Hepatocyte (in vitro differentiated cells): ENCODE measurements around the gene KDF1. TPM values are rescaled to one million over a fixed set of nuclear protein-coding genes. Genes with fewer than 3 reads are reported as not detected.
A peak's percentile ranks its signal among the peaks of the same experiment; 100 is the strongest.

Experiments used
- DNase-seq: peaks from one replicate; pipeline ENCODE4 v3.0.0-alpha.2; 2016; ENCODE audit warnings: low spot score
- H2AFZ ChIP-seq: fragments of 200-600 bp; sonication (generic); 2 replicates; pipeline ENCODE4 v1.6.0; 2016; ENCODE audit warnings: antibody characterized with exemption, mild to moderate bottlenecking
- H3K27ac ChIP-seq: fragments of 200-600 bp; sonication (generic); 2 replicates; pipeline ENCODE4 v1.5.1; 2016; ENCODE audit warnings: mild to moderate bottlenecking
- H3K27me3 ChIP-seq: fragments of 200-600 bp; sonication (generic); 2 replicates; pipeline ENCODE4 v1.6.1; 2016
- H3K36me3 ChIP-seq: fragments of 200-600 bp; sonication (generic); replicated peaks from 2 replicates; pipeline ENCODE4 v1.5.1; 2016; ENCODE audit warnings: low read depth; ENCODE audit not compliant: insufficient read depth
- H3K4me1 ChIP-seq: fragments of 200-600 bp; sonication (generic); 2 replicates; pipeline ENCODE4 v1.5.1; 2016; ENCODE audit warnings: mild to moderate bottlenecking, moderate library complexity; ENCODE audit not compliant: insufficient read depth
- H3K4me2 ChIP-seq: fragments of 200-600 bp; sonication (generic); 2 replicates; pipeline ENCODE4 v1.6.0; 2016
- H3K4me3 ChIP-seq: fragments of 200-600 bp; sonication (generic); 2 replicates; pipeline ENCODE4 v1.5.1; 2016; ENCODE audit warnings: mild to moderate bottlenecking
- H3K79me2 ChIP-seq: fragments of 200-600 bp; sonication (generic); 2 replicates; pipeline ENCODE4 v1.6.0; 2017; ENCODE audit warnings: mild to moderate bottlenecking
- H3K9me2 ChIP-seq: fragments of 200-600 bp; sonication (generic); replicated peaks from 2 replicates; pipeline ENCODE4 v1.6.0; 2017; ENCODE audit warnings: mild to moderate bottlenecking; ENCODE audit not compliant: insufficient read depth
- H3K9me3 ChIP-seq: fragments of 200-600 bp; sonication (generic); 2 replicates; pipeline ENCODE4 v1.5.1; 2016; ENCODE audit warnings: low read depth, mild to moderate bottlenecking
- H4K20me1 ChIP-seq: fragments of 200-600 bp; sonication (generic); 2 replicates; pipeline ENCODE4 v1.6.0; 2016; ENCODE audit warnings: mild to moderate bottlenecking; ENCODE audit not compliant: insufficient read depth, poor library complexity, severe bottlenecking
- EZH2 ChIP-seq: fragments of 200-600 bp; sonication (generic); IDR thresholded peaks from 2 replicates; pipeline ENCODE4 v1.6.1; 2016; ENCODE audit warnings: antibody characterized with exemption, mild to moderate bottlenecking, borderline replicate concordance
- EZH2phosphoT487 ChIP-seq: fragments of 200-600 bp; sonication (generic); IDR thresholded peaks from one replicate; pipeline ENCODE4 v1.6.1; 2018; ENCODE audit warnings: antibody characterized with exemption, mild to moderate bottlenecking, low read depth, moderate library complexity; ENCODE audit not compliant: unreplicated experiment, severe bottlenecking
- WGBS: methylation state at CpG from one replicate; pipeline ENCODE4 v1.1.6; 2016; ENCODE audit warnings: low lambda C conversion rate; ENCODE audit errors: missing lambda C conversion rate; 5-methylcytosine and 5-hydroxymethylcytosine counted together
- polyA plus RNA-seq: library from polyadenylated mRNA; unstranded; fragments of >200 nt; fragmentation: Nextera tagmentation; extraction: Ambion mirVana; gene quantifications from 2 replicates; pipeline ENCODE4 v1.2.1, GENCODE V29; 2016
- total RNA-seq: library from RNA; depleted of rRNA; stranded (reverse); fragments of >200 nt; gene quantifications from 2 replicates; pipeline ENCODE4 v1.2.3, GENCODE V29; 2014
- TF ChIP-seq, protein P1 (sequence below): fragments of 200-600 bp; sonication (generic); IDR thresholded peaks from 2 replicates; pipeline ENCODE4 v1.5.1; 2016; ENCODE audit warnings: antibody characterized with exemption, mild to moderate bottlenecking; ENCODE audit not compliant: poor library complexity

KDF1 gene
- total and polyA plus RNA-seq, 2 experiments from 2014 or later = 10.5 to 21.9 TPM

- H3K27ac ChIP-seq = peak overlapping the region; percentile 73
These were observed 328 bp upstream of the KDF1 start for GRCh38 chr1:26960625-26960966.

GRCh38 chr1:26959270-26959669 lies 998 bp downstream of the KDF1 start:
- H3K27me3 ChIP-seq = peaks cover 14% of the 10 kb centered on the region

More at GRCh38 chr1:26960625-26960966, 328 bp upstream of the KDF1 start:
- peaks cover 40% of the 10 kb centered on the region for H3K79me2 ChIP-seq
- no peak for DNase-seq
- no peaks in the 10 kb centered on the region for H3K9me2 ChIP-seq
- no peaks in the 10 kb centered on the region for H3K9me3 ChIP-seq
- 0% methylated on average over 3 of the region's 3 CpGs for WGBS
- peaks cover 5% of the 10 kb centered on the region for H3K4me1 ChIP-seq
- TF ChIP-seq EZH2phosphoT487 (no peak), EZH2 (no peak)
- TF ChIP-seq, protein P1, sequence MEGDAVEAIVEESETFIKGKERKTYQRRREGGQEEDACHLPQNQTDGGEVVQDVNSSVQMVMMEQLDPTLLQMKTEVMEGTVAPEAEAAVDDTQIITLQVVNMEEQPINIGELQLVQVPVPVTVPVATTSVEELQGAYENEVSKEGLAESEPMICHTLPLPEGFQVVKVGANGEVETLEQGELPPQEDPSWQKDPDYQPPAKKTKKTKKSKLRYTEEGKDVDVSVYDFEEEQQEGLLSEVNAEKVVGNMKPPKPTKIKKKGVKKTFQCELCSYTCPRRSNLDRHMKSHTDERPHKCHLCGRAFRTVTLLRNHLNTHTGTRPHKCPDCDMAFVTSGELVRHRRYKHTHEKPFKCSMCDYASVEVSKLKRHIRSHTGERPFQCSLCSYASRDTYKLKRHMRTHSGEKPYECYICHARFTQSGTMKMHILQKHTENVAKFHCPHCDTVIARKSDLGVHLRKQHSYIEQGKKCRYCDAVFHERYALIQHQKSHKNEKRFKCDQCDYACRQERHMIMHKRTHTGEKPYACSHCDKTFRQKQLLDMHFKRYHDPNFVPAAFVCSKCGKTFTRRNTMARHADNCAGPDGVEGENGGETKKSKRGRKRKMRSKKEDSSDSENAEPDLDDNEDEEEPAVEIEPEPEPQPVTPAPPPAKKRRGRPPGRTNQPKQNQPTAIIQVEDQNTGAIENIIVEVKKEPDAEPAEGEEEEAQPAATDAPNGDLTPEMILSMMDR = no peak
- H3K4me2 ChIP-seq = peak overlapping the region; percentile 77
- H2AFZ ChIP-seq = peak overlapping the region; percentile 56
- peak overlapping the region; percentile 7 for H3K4me3 ChIP-seq
- H3K36me3 ChIP-seq = no peaks in the 10 kb centered on the region
- peaks cover 14% of the 10 kb centered on the region for H3K27me3 ChIP-seq
- H4K20me1 ChIP-seq = no peaks in the 10 kb centered on the region

DNA sequence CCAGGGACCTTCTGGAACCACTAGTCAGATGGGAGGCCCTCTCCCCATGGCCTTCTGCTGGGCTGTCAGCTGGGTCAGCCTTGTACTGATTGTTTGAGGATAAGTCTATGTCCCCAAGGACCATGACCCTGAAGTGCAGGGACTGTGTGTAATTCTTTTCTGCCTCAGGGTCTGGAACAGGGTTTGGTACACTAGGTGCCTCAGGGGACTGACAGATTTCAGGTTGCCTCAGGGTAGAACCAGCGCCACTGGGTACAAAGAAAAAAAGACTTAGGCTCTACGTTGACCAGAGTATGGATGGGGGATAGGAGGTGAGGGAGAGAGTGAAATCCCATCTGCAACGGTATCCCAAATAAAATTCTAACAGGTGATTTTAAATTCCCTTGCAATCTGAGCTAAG lies 3.0 kb downstream of the KDF1 start:
- peaks cover 14% of the 10 kb centered on the region for H3K27me3 ChIP-seq
- no peak overlapping the region for H3K4me3 ChIP-seq
- no peaks in the 10 kb centered on the region for H3K36me3 ChIP-seq
- WGBS = 85% methylated on average over 3 of the region's 3 CpGs
- peaks cover 46% of the 10 kb centered on the region for H3K79me2 ChIP-seq
- no peak for TF ChIP-seq EZH2
- TF ChIP-seq EZH2phosphoT487 = no peak
- TF ChIP-seq, protein P1 = no peak
- H3K4me2 ChIP-seq = no peak overlapping the region
- H3K4me1 ChIP-seq = peaks cover 5% of the 10 kb centered on the region
- H3K9me3 ChIP-seq = no peaks in the 10 kb centered on the region
- no peak for DNase-seq
- no peaks in the 10 kb centered on the region for H3K9me2 ChIP-seq
- no peaks in the 10 kb centered on the region for H4K20me1 ChIP-seq
- H2AFZ ChIP-seq = no peak overlapping the region
- no peak overlapping the region for H3K27ac ChIP-seq

More at GRCh38 chr1:26959270-26959669, 998 bp downstream of the KDF1 start:
- no peaks in the 10 kb centered on the region for H3K9me2 ChIP-seq
- peaks cover 5% of the 10 kb centered on the region for H3K4me1 ChIP-seq
- H4K20me1 ChIP-seq = no peaks in the 10 kb centered on the region
- no peak for DNase-seq
- peak overlapping the region; percentile 92 for H2AFZ ChIP-seq
- peak overlapping the region; percentile 77 for H3K4me2 ChIP-seq
- no peaks in the 10 kb centered on the region for H3K9me3 ChIP-seq
- H3K4me3 ChIP-seq = peak overlapping the region; percentile 88
- WGBS = 27% methylated on average over 13 of the region's 13 CpGs
- peaks cover 40% of the 10 kb centered on the region for H3K79me2 ChIP-seq
- no peak overlapping the region for H3K27ac ChIP-seq
- no peaks in the 10 kb centered on the region for H3K36me3 ChIP-seq
- TF ChIP-seq EZH2 (no peak), EZH2phosphoT487 (peak; percentile 24)
- TF ChIP-seq, protein P1 = no peak

DNA sequence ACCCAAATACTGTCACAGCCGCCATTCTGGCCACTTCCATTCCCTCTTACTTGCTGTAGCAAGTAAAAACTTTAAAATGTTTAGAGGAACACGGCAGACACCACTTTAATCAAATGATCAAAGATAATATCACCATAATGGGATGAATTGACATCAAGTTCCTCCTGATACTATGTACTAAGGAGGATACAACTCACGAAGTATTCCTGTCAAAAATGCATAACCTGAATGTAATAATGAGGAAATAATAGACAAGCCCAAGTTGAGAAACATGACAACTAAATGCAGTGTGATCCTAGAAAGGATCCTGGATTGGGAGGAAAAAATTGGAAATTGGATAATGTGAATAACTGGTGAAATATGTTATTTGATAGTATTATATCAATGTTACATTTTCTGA lies 3.9 kb downstream of the KDF1 start:
- TF ChIP-seq EZH2 (no peak), EZH2phosphoT487 (no peak)
- TF ChIP-seq, protein P1 = no peak
- H3K27ac ChIP-seq = no peak overlapping the region
- H4K20me1 ChIP-seq = no peaks in the 10 kb centered on the region
- H2AFZ ChIP-seq = no peak overlapping the region
- H3K9me2 ChIP-seq = no peaks in the 10 kb centered on the region
- no peak overlapping the region for H3K4me2 ChIP-seq
- H3K4me1 ChIP-seq = peaks cover 5% of the 10 kb centered on the region
- H3K79me2 ChIP-seq = peaks cover 46% of the 10 kb centered on the region
- H3K36me3 ChIP-seq = no peaks in the 10 kb centered on the region
- DNase-seq = no peak
- 88% methylated on average over 3 of the region's 3 CpGs for WGBS
- H3K27me3 ChIP-seq = peaks cover 14% of the 10 kb centered on the region
- no peak overlapping the region for H3K4me3 ChIP-seq
- H3K9me3 ChIP-seq = no peaks in the 10 kb centered on the region
